Activated naive CD4-positive, alpha-beta T cell (primary cell): ENCODE results near the gene MTHFD1L.

Source experiments
- DNase-seq, 4 experiments: peaks; one replicate each; lab custom pipeline; 2025; lab: John Stamatoyannopoulos, UW

MTHFD1L gene

DNA sequence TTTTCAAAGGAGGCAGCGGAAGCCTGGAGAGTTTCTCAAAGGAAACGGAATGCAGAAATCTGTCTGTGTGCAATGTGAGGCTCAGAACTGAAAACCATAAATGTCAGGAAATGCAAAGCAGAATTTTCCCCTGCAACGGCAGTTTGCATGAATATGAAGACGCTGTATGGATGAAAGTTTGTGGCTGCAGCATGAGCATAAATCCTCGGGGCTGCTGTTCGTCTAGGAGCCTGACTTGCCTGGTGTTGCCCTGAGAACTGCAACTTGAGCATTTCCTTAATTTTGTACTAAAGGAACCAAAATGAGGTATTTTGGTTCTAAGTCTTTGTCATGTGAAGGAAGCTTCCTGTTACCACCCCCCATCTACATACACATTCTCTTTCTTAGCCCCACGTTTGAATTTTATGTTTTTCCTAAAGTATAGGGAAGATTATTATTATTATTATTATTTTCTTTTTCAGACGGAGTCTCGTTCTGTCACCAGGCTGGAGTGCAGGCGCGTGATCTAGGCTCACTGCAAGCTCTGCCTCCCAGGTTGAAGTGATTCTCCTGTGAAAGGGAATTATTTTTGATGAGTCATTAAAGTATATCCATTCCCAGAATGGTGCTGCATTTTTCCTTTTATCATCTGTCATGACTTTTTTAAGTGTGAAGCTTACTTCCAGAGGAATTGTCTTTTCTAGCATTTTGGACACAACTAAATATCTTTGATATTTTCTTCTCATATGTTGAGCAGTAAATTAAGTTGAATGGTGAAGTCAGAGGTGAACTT is 33.1 kb downstream of the MTHFD1L start:
- DNase-seq: no peak

DNA sequence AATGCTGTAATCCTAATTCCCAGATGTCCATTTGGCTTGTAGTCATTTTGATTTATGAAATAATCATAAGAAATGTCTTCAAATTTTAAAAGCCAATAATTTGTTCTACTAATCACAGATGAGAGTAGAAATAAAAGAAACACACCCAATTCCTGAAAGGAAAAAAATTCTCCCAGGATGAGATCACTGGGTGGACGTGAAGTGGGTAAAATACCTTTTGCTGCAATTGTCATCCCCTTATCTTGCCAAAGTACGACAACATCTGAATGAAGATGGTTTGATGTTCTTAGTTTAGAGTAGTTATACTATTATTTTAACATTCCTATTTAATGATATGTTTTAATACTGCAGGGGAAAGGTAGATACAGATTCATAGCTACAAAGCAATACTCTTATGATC is 33.7 kb downstream of the MTHFD1L start:
- no peak for DNase-seq

DNA sequence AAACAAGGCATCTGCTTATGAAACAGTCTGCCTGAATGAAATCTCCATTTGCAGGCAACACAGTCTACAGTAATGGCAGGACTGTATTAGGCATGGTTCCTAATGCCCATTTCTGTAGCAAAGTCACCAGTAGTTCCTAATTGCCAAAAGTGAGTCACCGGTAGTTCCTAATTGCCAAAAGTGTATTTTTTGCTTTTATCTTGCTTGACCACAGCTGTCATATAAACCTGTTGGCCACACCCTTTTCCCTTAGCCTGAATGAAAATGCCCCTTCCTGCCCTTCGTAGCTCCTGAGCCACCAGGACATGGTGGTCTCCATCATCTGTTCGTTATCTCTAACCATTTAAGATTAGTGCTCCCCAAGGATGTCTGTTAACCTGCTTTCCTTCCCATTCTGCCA is 34.5 kb downstream of the MTHFD1L start:
- DNase-seq: no peak

DNA sequence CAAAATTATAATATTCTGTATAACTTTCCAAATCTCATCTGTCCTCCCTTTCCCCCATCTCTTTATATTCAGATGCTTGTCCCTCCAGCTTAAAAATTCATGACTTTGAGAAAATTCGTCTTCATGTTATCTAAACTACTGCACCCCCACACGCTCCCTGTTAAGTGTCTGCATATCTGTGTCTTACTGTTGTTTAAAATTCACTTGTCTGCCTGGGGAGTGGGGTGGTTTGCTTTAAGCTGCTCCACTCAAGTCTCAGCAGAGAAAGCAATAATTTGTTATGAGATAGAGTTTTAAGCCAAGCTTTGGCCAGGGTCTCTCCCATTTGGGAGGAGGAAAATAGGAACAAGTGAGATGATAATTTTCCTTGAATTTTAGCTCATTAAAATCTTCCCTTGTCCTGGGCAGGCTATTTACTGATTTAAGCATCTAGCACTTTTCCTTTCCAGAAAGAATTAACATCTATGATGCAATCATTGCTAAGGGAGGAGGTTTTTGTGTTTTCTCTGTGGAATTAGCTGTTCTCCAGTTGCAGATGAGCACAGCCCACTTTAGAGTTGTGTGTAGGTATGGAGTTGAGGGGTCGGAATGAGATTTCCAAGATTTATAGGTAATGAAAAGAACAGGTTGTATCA is 36.8 kb downstream of the MTHFD1L start:
- no peak for DNase-seq

DNA sequence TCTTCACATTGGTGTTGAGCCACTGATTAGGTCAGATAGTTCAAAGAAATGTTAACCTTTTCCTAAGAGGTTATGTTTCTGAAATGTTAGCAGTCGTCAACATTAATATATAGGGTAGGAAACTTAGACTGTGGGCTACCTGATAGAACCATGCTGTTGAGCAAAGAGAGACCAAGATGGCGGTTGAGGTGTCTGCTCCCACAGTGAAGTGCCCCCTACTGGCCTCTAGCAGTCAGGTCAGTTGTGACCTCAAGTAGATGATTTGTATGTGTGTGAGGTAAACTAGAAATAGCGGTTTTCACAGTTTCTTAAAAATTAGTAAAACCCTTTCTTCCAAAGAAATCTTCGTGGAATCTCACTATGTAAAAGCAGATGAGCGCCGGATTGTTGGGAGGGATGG is 40.3 kb downstream of the MTHFD1L start:
- no peak for DNase-seq

DNA sequence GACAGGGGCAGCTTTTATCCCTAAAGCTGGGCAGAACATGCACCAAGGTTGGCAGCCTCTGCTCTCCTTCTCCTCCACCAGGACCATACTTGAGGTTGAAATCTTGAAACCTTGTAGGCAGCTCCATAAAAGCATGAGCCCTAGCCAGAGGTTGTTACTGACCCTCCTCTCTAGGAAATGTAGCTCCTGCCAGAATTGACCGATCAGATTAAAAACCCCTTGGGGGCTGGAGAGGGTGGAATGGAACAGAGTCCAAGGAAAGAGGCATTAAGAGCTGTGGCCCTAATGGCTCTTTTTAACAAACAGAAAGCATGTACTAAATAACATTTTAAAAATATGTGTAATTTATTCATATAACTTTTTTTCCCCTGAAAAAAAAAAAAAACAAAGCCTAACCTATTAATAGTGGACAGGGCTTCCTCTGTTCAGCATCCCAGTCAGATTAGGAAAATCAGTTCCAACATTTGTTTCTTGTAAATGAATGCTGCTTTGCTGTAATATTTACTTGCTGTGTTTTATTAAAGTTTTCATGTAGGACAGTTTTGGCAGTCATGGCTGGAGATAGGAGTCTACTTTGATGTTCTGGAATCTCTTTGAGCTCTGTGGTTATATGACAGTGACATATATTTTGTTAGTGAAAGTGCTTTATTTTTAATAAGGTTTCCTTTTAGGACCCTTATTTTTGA is 41.3 kb downstream of the MTHFD1L start:
- DNase-seq: no peak

DNA sequence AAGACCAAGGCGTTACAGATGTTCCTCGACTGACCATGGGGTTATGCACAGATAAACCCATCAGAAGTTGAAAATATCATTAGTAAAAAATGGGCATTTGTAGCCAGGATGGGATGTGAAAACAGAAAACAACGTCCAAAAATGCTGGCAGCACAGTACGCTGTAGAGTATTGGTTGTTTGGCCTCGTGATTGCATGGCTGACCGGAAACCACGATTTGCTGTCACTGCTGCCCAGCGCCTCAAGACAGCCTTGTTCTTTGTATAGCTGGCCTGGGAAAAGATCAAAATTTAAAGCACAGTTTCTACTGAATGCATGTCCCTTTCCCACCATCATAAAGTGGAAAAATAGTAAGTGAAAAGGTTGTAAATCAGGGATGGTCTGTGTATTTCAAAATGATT is 41.9 kb downstream of the MTHFD1L start:
- DNase-seq: no peak

DNA sequence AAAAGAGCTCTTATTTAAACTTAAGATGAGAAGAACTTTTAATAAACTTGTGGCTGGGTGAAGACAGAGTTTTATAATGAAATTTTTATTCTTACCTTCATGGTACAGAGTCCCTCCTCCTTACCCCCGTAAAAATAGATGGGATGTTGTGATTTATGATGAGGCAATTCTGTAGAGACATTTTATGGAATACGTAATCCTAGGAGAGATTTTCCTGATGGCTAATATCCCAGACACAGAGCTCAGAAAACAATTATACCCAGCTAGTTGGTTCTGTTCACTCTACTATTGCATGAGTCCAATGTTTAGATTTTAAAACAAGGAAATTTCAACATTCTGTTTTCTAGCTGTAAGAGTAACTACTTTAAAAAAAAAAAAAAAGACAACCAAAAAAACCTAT is 43.4 kb downstream of the MTHFD1L start:
- no peak for DNase-seq

DNA sequence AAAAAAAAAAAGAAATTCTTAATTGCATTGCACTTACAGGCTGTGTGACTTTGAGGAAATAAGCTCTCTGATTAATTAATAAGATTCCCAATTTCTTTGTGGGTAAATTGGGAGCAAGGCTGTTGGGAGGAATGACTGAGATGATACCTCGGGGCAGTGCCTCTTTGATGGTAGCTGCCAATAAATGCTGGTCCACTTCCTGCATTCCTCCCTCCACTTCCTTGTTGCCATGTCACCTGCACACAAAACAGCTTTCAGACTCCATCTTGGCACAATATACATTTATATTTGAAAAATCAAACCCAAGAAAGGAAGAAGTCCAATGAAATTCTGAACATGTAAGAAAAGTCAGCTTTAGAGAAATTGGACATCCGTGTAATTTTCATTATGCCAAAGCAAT is 45.1 kb downstream of the MTHFD1L start:
- DNase-seq: no peak

DNA sequence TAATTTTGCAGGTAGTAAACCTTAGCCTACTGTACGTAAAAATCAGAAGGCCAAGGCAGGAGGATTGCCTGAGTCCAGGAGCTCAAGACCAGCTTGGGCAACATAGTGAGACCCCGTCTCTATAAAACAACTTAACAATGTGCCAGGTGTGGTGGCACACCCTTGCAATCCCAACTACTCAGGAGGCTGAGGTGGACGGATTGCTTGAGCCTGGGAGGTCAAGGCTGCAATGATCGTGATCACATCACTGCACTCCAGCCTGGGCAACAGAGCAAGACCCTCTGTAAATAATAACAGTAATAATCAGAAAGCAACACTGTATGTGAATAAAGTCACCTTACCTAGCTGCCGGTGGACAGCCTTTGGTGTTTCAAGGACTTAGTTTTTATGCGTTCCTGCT is 48.9 kb downstream of the MTHFD1L start:
- DNase-seq: no peak

DNA sequence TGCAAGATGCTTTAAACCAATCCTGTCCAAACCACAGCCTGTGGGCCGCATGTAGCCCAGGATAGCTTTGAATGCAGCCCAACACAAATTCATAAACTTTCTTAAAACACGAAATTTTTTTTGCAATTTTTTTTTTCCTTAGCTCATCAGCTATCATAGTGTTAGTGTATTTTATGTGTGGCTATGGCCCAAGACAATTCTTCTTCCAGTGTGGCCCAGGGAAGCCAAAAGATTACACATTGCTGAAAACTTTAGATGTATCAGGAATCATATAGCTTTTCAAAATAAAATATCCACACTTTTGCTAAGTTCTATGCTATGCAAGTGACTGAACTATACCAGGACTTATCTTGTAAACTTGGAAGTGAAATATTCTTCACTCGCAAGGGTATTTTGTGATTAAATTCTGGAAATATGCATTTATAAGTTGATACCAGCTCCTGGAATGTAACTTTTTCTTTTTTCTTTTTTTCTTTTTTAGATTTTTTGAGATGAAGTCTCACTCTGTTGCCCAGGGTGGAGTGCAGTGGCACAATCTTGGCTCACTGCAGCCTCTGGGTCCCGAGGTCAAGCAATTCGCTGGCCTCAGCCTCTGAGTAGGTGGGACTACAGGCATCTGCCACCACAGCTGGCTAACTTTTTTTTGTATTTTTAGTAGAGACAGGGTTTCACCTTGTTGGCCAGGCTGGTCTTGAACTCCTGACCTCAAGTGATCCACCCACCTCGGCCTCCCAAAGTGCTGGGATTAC is 49.8 kb downstream of the MTHFD1L start:
- no peak for DNase-seq

DNA sequence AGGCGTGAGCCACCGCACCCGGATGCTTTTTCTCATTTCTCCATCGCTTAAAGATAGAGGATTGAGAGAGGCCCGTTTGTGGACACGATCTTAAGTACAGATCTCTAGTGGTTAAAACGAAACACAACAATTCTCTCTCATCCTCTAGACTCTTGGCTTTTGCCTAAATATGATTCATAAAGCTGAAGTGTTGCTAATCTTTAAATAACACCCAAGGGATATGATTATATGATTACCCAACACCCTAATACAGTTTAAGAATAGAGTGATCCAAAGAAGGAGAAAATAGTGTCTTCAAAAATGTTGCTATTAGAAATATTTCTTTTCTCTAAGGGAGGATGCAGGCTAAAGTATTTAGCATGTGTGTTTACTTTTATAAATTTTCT is 50.4 kb downstream of the MTHFD1L start:
- DNase-seq: no peak

DNA sequence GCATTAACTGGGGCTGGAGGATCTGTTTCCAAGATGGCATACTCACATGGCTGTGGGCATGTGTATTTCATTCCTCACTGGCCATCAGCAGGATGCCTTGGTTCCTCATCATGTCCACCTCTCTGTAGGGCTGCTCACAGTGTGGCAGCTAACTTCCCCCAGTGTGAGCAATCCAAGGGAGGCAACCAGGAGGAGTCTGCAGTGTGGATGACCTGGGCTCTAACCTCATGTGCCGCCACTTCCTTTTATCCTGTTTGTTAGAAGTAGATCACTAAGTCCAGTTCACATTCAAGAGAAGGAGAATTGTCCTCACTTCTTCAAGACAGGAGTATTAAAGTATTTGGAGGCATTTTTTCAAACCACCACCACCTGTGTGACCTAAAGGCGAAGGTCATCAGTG is 54.4 kb downstream of the MTHFD1L start:
- no peak for DNase-seq

DNA sequence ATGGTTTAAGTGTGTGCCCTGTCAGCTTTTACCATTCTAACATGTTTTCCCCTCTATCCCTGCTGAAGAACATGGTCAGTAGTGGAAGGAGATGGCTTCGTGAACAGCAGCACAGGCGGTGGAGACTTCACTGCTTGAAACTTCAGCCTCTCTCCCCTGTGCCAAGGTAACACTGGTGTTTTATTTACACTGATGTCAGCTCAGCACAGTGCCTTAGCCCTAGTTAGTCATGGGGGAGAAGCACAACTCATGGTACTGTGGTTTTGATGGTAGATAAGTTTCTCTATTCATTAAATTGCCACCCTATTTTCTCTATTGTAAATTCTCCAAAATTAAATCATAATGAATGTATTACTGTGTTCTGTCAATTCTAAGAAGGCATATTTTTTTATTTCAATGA is 56.6 kb downstream of the MTHFD1L start:
- DNase-seq: no peak

DNA sequence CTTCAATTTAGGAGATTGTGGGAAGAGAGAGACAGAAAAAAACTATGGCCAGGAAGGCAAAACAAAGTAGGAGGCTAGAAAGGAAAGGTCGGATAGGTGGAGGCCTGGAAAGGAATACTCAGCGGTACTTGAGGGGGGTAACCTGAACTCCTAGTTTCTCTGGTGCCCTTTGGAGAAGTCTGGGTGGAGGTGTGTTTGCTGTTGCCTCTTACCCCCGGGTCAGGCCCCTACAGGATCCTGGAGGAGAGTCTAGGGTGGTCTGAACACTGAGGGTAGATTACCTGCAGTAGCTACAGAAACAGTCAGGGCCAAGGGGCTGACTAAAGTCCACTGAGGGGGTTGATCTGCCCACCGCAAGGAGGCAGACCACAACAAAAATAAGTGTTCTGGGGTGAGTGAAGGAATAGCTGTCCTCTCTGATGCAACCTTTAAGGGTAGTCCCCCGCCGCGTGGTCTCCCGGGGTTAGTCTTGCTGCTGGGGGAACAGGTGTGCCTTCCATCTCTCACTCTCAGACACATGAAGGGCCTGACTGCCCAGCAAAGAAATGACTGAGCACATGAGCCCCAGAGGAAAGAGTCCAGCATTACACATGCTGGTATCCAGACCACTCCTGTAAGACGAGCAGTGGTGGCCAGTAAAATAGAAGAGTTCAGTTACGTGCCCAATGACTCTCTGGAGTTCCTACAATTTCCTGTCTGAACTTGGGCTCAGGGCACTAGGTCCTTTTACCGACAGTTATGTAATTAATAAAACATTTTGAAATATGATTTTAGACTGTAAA is 59.5 kb downstream of the MTHFD1L start:
- DNase-seq: no peak

DNA sequence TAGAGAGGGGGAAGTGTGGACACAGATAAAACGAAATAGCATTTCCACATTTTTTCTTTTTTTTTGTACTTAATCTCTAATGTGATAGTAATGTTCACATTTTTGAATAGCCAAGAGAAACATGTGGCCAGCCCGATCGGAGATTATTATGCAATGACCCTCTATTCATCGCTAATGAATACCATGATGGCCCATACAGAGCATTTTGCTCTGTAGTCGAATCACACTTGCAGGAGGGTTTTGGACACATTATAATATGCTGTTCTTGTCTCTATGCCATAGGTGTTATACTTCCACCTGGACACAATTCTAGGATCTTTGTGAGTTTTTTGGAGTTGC is 60.1 kb downstream of the MTHFD1L start:
- no peak for DNase-seq

DNA sequence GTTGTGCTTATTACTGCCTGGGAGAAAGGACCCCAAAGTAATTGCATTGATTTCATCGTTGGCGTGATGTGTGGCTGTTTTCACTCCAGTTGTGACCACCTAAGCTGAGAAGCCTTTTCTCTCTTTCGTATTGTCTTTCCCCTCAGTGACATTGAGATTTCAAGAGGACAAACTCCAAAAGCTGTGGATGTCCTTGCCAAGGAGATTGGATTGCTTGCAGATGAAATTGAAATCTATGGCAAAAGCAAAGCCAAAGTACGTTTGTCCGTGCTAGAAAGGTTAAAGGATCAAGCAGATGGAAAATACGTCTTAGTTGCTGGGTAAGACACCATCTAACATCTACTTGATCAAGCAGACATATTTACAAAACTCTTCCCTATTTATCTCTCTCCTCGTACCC is 60.5 kb downstream of the MTHFD1L start:
- DNase-seq: no peak

DNA sequence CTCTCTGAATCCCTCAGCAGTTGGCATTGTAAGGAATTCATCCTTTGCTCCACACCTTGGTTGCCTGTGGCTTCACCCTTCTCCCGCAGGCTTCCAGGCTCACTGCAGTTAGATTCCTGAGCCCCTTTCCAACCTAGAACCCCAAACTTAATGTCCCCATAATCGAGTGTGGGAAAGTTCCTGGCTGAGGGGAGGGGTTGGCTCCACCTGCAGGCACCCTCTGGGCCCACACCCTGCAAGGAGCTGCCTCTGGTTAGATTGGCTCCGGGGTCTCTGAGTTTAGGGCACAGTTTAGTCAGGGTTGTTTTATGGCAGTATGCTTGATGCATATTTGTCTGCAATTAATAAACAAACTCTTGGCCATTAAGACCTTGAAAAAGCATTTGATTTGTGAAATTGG is 63.4 kb downstream of the MTHFD1L start:
- no peak for DNase-seq

DNA sequence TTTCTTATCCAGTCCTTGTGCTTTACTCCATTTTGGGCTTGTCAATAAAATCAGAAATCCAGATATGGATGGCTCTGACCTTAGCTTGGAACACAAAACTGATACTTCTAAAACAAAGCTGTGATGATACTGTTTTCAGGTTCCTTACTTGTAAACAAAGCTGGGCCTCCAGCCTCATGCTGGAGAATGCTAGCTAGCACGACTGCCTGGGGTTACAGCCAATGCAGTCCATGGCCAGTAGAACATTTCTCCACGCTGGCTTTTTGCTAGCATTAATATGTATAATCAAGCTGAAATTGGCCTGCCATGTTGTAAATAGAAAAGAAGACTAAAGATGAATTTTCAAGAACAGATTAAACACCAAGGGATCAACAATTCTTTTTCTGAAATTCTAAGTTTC is 63.9 kb downstream of the MTHFD1L start:
- DNase-seq: no peak

DNA sequence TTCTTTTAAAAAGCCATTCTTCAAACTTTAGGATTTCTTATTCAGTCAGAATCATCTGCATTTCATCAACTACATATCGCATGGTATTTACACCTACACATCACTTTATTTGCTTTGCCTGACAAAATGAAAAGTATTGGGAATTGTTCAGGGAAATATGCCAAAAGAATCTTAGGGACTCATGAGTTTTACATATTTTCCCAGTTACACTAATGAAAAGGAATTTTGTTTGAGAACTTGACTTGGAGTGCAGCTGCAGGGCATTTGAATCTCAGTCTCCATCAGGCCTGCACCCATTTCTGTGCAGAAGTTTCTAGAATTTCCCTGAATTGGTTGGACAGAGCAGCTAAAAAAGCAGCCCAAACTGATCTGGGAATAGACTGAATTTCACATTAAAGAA is 65.3 kb downstream of the MTHFD1L start:
- DNase-seq: no peak

DNA sequence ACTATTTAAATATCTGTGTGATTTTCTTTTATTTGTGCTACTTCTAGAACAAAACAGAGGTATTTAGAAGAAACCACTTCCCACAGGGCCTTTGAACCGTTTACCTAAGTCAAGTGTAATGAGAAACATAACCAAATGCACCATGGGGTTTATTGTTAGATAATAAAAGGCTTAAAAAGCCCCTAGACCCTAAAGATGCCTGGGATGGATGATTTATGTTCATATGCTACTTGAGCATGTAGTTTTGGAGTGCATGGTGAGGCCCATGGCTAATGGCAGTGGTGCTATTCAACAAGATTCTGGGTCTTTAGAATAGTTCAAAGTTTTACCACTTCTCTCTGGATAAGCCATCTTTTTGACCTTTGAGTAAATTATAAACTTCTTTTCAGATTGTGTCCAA is 65.9 kb downstream of the MTHFD1L start:
- no peak for DNase-seq

DNA sequence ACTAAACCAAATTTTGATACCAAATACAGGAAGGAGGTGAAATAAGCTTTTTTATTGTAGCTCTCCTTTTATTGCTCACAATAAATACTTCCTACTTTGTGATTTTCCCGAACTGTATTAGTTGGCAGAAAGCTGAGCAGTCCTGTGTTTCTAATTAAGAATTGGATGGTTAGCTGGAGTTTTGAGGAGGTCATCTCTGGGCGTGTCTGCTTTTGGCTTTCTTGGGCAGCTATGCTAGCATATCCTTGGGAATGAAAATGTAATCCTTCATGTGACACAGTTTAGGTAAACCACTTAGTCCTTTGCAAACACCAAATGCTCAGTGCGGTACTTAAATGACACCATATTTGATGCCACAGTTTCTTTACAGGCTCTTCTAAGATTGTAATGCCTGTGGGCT is 67.5 kb downstream of the MTHFD1L start:
- DNase-seq: no peak
